Endothelial cell of umbilical vein (primary cell): ENCODE results near the gene PGAM5.

Source experiments
- EZH2 ChIP-seq: IDR thresholded peaks from 2 replicates; pipeline ENCODE4 v1.6.1; 2012; ENCODE audit warnings: borderline replicate concordance, low read depth, mild to moderate bottlenecking, moderate library complexity, low read length, inconsistent platforms; ENCODE audit not compliant: severe bottlenecking
- POLR2A ChIP-seq: IDR thresholded peaks from 2 replicates; pipeline ENCODE4 v1.6.1; 2012; ENCODE audit warnings: low read depth, mild to moderate bottlenecking, control low read depth, low read length
- POLR2AphosphoS5 ChIP-seq: IDR thresholded peaks from 2 replicates; pipeline ENCODE4 v1.6.1; 2012; ENCODE audit warnings: low read depth, mild to moderate bottlenecking, control low read depth, low read length, moderate library complexity; ENCODE audit not compliant: insufficient read depth
- TF ChIP-seq, protein P1 (sequence below), 2 donors: IDR thresholded peaks; 1 replicate in 1 of 2; 2 replicates in 1 of 2; pipeline ENCODE4 v1.5.1; 2011; ENCODE audit warnings: low read length in 2 of 2, mild to moderate bottlenecking in 2 of 2, moderate library complexity in 2 of 2, control low read depth in 1 of 2, inconsistent platforms in 1 of 2, low read depth in 1 of 2; ENCODE audit not compliant: insufficient read depth in 1 of 2; ENCODE audit errors: extremely low read depth in 1 of 2
- TF ChIP-seq, protein P2 (sequence below): IDR thresholded peaks from 2 replicates; pipeline ENCODE4 v1.6.1; 2011; ENCODE audit not compliant: insufficient read depth, insufficient read length

DNA sequence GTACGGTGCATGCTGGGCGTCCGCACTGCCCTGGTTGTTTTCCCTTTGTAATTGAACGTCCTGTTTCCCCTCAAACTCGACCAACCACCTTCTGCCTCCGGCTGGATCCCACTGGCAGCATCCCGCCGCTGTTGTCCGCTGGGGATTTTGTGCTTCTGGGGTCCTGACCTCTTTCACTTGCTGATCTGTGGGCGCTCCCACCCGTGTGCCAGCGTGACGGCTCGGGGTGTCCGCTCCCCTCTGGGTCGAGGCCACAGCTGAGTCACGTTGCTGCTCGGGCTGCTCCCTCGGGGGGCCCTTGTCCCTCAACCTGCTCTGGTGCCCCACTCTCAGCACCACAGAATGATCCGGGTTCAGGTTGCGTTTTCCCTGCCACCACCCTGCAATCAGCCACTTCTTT is 8.0 kb downstream of the PGAM5 start:
- TF ChIP-seq, protein P1, sequence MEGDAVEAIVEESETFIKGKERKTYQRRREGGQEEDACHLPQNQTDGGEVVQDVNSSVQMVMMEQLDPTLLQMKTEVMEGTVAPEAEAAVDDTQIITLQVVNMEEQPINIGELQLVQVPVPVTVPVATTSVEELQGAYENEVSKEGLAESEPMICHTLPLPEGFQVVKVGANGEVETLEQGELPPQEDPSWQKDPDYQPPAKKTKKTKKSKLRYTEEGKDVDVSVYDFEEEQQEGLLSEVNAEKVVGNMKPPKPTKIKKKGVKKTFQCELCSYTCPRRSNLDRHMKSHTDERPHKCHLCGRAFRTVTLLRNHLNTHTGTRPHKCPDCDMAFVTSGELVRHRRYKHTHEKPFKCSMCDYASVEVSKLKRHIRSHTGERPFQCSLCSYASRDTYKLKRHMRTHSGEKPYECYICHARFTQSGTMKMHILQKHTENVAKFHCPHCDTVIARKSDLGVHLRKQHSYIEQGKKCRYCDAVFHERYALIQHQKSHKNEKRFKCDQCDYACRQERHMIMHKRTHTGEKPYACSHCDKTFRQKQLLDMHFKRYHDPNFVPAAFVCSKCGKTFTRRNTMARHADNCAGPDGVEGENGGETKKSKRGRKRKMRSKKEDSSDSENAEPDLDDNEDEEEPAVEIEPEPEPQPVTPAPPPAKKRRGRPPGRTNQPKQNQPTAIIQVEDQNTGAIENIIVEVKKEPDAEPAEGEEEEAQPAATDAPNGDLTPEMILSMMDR (IDR thresholded peaks at IDR 0.05; ENCODE audit: extremely low read depth in 1 of 2, insufficient read depth in 1 of 2, low read depth in 1 of 2, low read length in 2 of 2) = no peak
- no peak for TF ChIP-seq POLR2A
- no peak for TF ChIP-seq EZH2
- no peak for TF ChIP-seq POLR2AphosphoS5
- TF ChIP-seq, protein P2, sequence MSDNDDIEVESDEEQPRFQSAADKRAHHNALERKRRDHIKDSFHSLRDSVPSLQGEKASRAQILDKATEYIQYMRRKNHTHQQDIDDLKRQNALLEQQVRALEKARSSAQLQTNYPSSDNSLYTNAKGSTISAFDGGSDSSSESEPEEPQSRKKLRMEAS = no peak
